Tibial nerve (tissue), 4 donors: ENCODE data around the gene PLA2G4D. TPM values are rescaled to one million over a fixed set of nuclear protein-coding genes. Genes with fewer than 3 reads are reported as not detected.

ENCODE experiments used
- DNase-seq, 2 donors: peaks; one replicate each; pipeline ENCODE4 v3.0.0-alpha.2; 2019; ENCODE audit warnings: low spot score in 2 of 2
- H3K27ac ChIP-seq, 4 donors: fragments of 200-600 bp; sonication (generic) in 3 of 4; one replicate each; pipeline ENCODE4 v1.5.1; 2017 to 2019; ENCODE audit warnings: mild to moderate bottlenecking in 1 of 4
- H3K27me3 ChIP-seq, 2 donors: fragments of 200-600 bp; sonication (generic) in 1 of 2; one replicate each; pipeline versions ENCODE4 v1.5.1 to v1.6.0; 2017 to 2019
- H3K36me3 ChIP-seq, 3 donors: fragments of 200-600 bp; sonication (generic); one replicate each; pipeline ENCODE4 v1.5.1; 2018 to 2019
- H3K4me1 ChIP-seq, 4 donors: fragments of 200-600 bp; sonication (generic) in 3 of 4; one replicate each; pipeline ENCODE4 v1.5.1; 2017 to 2019
- H3K4me3 ChIP-seq, 4 donors: fragments of 200-600 bp; sonication (generic) in 3 of 4; one replicate each; pipeline ENCODE4 v1.5.1; 2017 to 2019; ENCODE audit warnings: mild to moderate bottlenecking in 1 of 4, moderate library complexity in 1 of 4
- H3K9me3 ChIP-seq, 4 donors: fragments of 200-600 bp; sonication (generic) in 3 of 4; one replicate each; pipeline ENCODE4 v1.5.1; 2017 to 2019
- EP300 ChIP-seq, 2 donors: sonication (generic); formaldehyde crosslinking; IDR thresholded peaks; one replicate each; pipeline ENCODE4 v1.6.1; 2017; ENCODE audit warnings: antibody characterized with exemption in 2 of 2, mild to moderate bottlenecking in 1 of 2
- POLR2A ChIP-seq, 2 donors: fragments of 450-650 bp; IDR thresholded peaks; one replicate each; pipeline ENCODE4 v1.6.1; 2017; ENCODE audit warnings: antibody characterized with exemption in 2 of 2, mild to moderate bottlenecking in 2 of 2, moderate library complexity in 2 of 2
- WGBS, 2 donors: methylation state at CpG; one replicate each; pipeline ENCODE4 v1.1.5; 2018; 5-methylcytosine and 5-hydroxymethylcytosine counted together
- total RNA-seq, 4 donors: library from RNA; depleted of rRNA; stranded (reverse); fragments of >200 nt; gene quantifications; one replicate each; pipeline ENCODE4 v1.1.0, GENCODE V29; 2016
- TF ChIP-seq, protein P1 (sequence below), 5 experiments: fragments of 200-600 bp in 3 of 5; fragments of 450-650 bp in 2 of 5; sonication (generic) in 3 of 5; IDR thresholded peaks; one replicate each; pipeline ENCODE4 v1.5.1; 2016 to 2019; ENCODE audit warnings: antibody characterized with exemption in 5 of 5, mild to moderate bottlenecking in 3 of 5, moderate library complexity in 2 of 5

Gene PLA2G4D
- total RNA-seq, 4 donors from 2014 or later: not detected

DNA sequence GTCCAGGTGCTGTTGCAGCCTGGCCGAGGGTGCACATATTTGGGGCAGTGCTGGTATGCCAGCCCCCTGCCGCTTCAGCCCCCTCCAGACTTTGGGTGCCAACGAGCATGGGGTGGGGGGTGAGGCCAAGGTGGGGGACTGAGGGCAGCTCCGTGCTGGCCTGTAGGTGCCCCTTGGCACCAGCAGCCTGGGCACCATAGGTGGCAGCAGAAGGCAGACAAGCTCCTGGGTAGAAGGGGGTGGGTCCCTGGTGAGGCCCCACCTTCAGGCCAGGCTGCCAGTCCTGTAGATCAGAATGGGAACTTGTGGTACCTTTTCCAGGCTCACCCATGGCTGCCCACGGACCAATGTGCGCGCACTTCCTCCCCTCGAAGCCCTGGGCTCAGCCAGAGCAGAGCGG is 57.4 kb downstream of the PLA2G4D start:
- no peaks in the 10 kb centered on the region for H3K27me3 ChIP-seq
- H3K36me3 ChIP-seq: no peaks in the 10 kb centered on the region
- H3K4me1 ChIP-seq: no peaks in the 10 kb centered on the region
- H3K4me3 ChIP-seq: no peak overlapping the region
- DNase-seq: no peak
- WGBS, 2 donors: 83 to 94% methylated on average over 3 to 5 of the region's 9 CpGs
- no peaks in the 10 kb centered on the region for H3K9me3 ChIP-seq
- TF ChIP-seq POLR2A (IDR thresholded peaks at IDR 0.05): no peak
- TF ChIP-seq, protein P1, sequence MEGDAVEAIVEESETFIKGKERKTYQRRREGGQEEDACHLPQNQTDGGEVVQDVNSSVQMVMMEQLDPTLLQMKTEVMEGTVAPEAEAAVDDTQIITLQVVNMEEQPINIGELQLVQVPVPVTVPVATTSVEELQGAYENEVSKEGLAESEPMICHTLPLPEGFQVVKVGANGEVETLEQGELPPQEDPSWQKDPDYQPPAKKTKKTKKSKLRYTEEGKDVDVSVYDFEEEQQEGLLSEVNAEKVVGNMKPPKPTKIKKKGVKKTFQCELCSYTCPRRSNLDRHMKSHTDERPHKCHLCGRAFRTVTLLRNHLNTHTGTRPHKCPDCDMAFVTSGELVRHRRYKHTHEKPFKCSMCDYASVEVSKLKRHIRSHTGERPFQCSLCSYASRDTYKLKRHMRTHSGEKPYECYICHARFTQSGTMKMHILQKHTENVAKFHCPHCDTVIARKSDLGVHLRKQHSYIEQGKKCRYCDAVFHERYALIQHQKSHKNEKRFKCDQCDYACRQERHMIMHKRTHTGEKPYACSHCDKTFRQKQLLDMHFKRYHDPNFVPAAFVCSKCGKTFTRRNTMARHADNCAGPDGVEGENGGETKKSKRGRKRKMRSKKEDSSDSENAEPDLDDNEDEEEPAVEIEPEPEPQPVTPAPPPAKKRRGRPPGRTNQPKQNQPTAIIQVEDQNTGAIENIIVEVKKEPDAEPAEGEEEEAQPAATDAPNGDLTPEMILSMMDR (IDR thresholded peaks at IDR 0.05): no peak
- TF ChIP-seq EP300 (IDR thresholded peaks at IDR 0.05): no peak
- H3K27ac ChIP-seq: no peak overlapping the region

DNA sequence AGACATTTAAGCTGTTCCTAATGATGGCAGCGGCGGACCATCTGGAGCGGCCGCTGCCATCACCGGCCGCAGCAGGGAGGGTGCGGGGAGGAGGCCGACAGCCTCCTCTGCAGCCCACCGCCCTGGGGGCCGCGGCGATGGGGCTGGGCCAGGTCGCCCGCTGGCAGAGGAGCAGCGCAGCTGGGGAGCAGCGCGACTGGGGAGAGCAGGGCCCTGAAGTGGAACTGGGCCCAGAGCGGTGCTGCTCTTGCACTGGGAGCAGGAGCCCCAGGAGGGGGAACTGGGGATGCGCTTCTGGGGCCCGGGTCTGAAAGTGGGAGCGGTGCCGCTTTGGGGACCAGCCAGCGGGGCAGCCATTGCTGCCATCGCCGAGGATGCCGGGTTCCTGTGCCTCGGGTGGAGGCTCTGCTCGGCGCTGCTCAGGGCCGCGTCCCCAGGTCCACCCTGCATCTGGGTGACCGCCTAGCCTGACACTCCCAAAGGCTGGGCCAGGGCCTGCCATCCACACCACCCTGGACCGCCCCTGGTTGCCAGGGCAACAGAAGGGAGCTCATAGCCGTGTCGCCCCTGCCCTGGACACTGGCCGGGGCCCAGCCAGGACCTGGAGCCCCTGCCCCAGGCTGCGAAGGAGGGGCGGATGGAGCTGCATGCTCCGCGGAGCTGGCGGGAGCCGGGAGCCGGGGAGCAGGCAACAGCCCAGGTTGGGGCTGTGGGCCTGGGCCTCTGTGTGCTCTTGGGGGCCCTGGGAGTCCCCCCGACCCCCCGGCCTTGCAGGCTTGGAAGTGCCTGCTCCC is 58.1 kb downstream of the PLA2G4D start:
- no peaks in the 10 kb centered on the region for H3K27me3 ChIP-seq
- WGBS, 2 donors: 60 to 81% methylated on average over 25 to 39 of the region's 45 CpGs
- H3K36me3 ChIP-seq: no peaks in the 10 kb centered on the region
- H3K4me3 ChIP-seq: no peak overlapping the region
- no peaks in the 10 kb centered on the region for H3K9me3 ChIP-seq
- no peak overlapping the region for H3K27ac ChIP-seq
- DNase-seq: no peak
- TF ChIP-seq, protein P1 (IDR thresholded peaks at IDR 0.05): no peak
- TF ChIP-seq POLR2A (IDR thresholded peaks at IDR 0.05): no peak
- TF ChIP-seq EP300 (IDR thresholded peaks at IDR 0.05): no peak
- H3K4me1 ChIP-seq: no peaks in the 10 kb centered on the region

DNA sequence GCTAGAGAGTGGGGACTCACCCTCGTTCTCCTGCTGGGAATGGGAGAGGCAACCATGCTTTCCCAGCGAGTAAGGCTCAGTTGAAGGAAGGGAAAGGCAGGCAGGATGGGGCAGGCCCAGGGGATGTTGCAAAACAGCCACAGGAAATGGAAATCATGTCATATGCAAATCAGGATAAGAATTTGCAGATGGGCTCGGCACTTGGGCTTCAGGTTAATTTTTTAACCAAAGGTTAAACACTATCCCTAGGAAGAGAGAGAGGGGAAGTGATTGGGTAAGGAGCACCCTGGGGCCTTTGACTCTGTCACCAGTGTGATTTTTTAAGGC is 59.0 kb downstream of the PLA2G4D start:
- H3K36me3 ChIP-seq: no peaks in the 10 kb centered on the region
- no peak overlapping the region for H3K4me3 ChIP-seq
- H3K27me3 ChIP-seq: no peaks in the 10 kb centered on the region
- H3K27ac ChIP-seq: no peak overlapping the region
- 43 to 58% methylated on average over 3 of the region's 3 CpGs for WGBS, 2 donors
- no peaks in the 10 kb centered on the region for H3K9me3 ChIP-seq
- DNase-seq: no peak
- TF ChIP-seq, protein P1 (IDR thresholded peaks at IDR 0.05): no peak
- TF ChIP-seq EP300 (IDR thresholded peaks at IDR 0.05) (no peak), POLR2A (IDR thresholded peaks at IDR 0.05) (no peak)
- H3K4me1 ChIP-seq: no peaks in the 10 kb centered on the region

DNA sequence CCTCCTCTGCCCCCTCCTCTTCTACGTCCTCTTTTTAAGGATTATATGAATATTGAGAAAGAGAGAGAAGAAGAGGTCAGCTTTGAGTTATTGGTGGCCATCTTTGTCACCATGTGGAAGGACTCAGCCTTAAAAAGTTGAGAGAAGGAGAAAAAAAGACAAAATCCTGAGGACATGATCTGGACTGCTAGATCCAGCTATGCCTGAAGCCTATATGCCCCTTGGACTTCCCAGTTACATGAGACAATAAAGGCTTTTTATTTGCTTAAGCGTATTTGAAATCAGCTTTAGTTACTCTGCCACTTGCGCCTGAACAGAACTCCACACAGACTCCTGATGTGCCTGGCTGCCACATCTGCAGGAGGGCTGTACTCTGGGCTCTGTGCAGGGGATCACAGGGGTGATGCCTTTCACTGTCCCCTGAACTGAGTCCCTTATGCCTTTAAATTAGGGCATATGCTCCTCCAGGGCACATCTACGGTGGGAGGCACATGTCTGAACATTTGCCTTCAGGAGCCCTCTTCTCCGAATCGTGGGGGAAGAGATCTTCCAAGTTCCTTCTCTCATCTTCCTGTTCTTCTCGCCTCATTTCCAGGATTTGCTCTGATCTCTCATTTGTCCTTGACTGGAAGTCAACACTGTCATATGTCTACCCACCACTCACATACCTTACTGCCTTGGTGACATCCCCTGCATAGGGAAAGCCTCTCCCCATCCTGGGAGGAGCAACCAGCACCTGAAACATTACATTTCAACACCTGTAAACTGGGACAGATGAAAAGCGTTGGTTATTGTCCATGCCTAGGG is 59.5 kb downstream of the PLA2G4D start:
- Histone ChIP-seq H3K27me3 (no peaks in the 10 kb centered on the region), H3K36me3 (no peaks in the 10 kb centered on the region), H3K27ac (no peak overlapping the region), H3K9me3 (no peaks in the 10 kb centered on the region), H3K4me1 (no peaks in the 10 kb centered on the region), H3K4me3 (no peak overlapping the region)
- TF ChIP-seq EP300 (IDR thresholded peaks at IDR 0.05) (no peak), POLR2A (IDR thresholded peaks at IDR 0.05) (no peak)
- TF ChIP-seq, protein P1 (IDR thresholded peaks at IDR 0.05): no peak
- DNase-seq: no peak
- WGBS, 2 donors: 63 to 67% methylated on average over 8 of the region's 8 CpGs
